ENCODE results near the gene TRA2B.

Gene TRA2B

DNA sequence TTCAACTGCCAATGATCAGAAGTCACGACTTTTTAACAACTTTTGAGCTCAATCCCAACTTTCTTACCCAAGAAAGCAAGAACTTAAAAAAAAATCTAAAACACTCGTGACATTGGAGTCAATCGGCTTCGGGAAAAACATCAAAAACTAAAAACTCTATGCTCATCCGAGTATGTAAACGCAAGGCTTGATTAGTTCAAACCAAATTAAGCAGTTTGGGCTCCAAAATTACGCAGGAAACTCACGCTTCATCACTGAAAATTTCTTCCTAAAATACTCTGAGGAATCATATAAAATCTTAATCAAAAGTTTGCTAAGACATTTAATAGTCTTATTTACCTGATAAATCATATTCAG lies 1.6 kb downstream of the TRA2B start:
- H3K27ac ChIP-seq (ENCODE audit: low read depth, low read length) = no peak overlapping the region
- H3K27me3 ChIP-seq (ENCODE audit: control insufficient read depth in 1 of 2, insufficient read depth in 2 of 2, low read length in 2 of 2) = no peaks in the 10 kb centered on the region
- H3K9ac ChIP-seq (ENCODE audit: low read depth in 1 of 2, low read length in 2 of 2) = peak overlapping the region; percentile 98 to 100
- H3K4me3 ChIP-seq (ENCODE audit: low read depth in 1 of 2, low read length in 2 of 2) = peak overlapping the region; percentile 93 to 99
- no peaks in the 10 kb centered on the region for H3K9me3 ChIP-seq (ENCODE audit: control insufficient read depth in 1 of 2, low read length in 2 of 2)
- no peaks in the 10 kb centered on the region for H3K36me3 ChIP-seq (ENCODE audit: control insufficient read depth in 1 of 2, insufficient read depth in 2 of 2, low read length in 2 of 2)
- peaks cover 33 to 39% of the 10 kb centered on the region in 2 donors for H3K4me1 ChIP-seq (ENCODE audit: control insufficient read depth in 1 of 2, insufficient read depth in 2 of 2, low read length in 2 of 2)

DNA sequence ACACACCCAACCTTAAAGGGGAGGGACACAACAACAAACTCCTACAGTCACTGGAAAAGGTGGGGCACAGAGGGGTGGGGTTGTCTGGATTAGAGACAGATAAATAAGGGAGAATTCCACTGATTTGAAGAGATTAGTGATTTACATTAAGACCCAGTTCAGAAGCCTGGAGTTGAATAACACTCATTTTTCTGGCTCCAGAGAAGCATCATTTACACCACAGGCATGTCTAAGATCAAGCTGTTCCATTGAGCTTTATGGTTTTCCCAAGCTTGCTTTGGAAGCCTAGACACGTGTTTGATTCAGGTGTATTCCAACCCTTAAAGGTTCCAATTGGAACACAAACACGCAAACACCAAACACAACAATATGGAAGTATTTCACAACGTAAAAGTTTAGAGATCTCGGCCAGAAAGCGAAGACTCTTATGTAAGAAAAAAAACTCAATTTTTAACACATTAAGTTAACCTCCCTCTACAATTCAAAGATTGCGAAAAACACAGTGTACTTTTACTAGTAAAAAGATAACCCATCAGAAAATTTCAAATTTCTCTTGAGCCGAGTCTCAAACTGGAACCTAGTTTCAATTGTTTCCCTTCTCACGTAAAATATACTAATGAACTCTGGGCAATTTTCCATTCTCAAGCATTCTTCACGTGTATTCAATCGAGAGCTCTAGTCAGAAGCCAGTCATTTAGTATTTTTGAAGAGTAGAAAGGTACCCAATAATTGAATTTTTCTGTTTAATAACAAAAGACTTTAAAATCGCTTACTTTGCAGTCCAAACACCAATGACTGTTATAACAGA lies 2.1 kb downstream of the TRA2B start:
- Histone ChIP-seq H3K4me3 (ENCODE audit: low read depth in 1 of 2, low read length in 2 of 2) (peak overlapping the region; percentile 93 to 99), H3K27ac (ENCODE audit: low read depth, low read length) (no peak overlapping the region), H3K9ac (ENCODE audit: low read depth in 1 of 2, low read length in 2 of 2) (peak overlapping the region; percentile 98 to 100), H3K36me3 (ENCODE audit: control insufficient read depth in 1 of 2, insufficient read depth in 2 of 2, low read length in 2 of 2) (peaks cover 0 to 4% of the 10 kb centered on the region in 2 donors), H3K9me3 (ENCODE audit: control insufficient read depth in 1 of 2, low read length in 2 of 2) (no peaks in the 10 kb centered on the region), H3K4me1 (ENCODE audit: control insufficient read depth in 1 of 2, insufficient read depth in 2 of 2, low read length in 2 of 2) (peaks cover 38 to 45% of the 10 kb centered on the region in 2 donors), H3K27me3 (ENCODE audit: control insufficient read depth in 1 of 2, insufficient read depth in 2 of 2, low read length in 2 of 2) (no peaks in the 10 kb centered on the region)

DNA sequence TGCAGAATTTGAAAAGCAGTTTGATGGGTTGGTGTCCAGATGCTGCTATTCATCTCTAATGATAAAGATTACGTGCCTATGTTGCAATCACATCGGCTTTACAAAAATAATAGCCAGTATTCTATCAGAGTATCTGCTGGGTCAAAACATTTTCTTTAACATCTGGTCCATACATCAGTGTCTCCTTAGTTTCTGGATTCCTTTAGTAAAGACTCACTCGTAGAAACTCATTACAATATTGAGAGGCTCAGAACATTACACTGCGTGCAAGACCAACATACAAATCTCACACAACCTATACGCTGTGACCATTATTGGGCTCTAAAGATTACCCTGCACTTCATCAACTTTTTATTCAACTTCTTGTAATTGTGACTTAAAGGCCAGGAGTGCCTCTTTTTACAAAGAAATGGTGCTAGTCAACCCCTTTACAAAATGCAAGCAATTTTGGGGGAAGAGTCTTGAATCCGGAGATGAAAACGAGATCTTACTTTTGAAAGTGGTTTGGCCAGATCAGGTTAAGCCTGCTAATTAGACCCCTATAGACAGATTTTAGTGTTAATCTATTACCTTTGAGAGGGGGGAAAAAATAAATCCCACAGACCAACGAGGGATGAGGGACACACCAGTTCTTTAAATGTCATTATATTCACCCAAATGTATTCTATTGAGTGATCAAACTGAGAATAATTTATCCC lies 2.9 kb downstream of the TRA2B start:
- H3K9me3 ChIP-seq (ENCODE audit: control insufficient read depth in 1 of 2, low read length in 2 of 2) = no peaks in the 10 kb centered on the region
- peaks cover 46 to 52% of the 10 kb centered on the region in 2 donors for H3K4me1 ChIP-seq (ENCODE audit: control insufficient read depth in 1 of 2, insufficient read depth in 2 of 2, low read length in 2 of 2)
- H3K27ac ChIP-seq (ENCODE audit: low read depth, low read length) = no peak overlapping the region
- no peaks in the 10 kb centered on the region for H3K27me3 ChIP-seq (ENCODE audit: control insufficient read depth in 1 of 2, insufficient read depth in 2 of 2, low read length in 2 of 2)
- peak overlapping the region; percentile 7 to 50 for H3K9ac ChIP-seq (ENCODE audit: low read depth in 1 of 2, low read length in 2 of 2)
- H3K4me3 ChIP-seq (ENCODE audit: low read depth in 1 of 2, low read length in 2 of 2) = peak overlapping the region; percentile 93 to 99
- H3K36me3 ChIP-seq (ENCODE audit: control insufficient read depth in 1 of 2, insufficient read depth in 2 of 2, low read length in 2 of 2) = peaks cover 0 to 7% of the 10 kb centered on the region in 2 donors

DNA sequence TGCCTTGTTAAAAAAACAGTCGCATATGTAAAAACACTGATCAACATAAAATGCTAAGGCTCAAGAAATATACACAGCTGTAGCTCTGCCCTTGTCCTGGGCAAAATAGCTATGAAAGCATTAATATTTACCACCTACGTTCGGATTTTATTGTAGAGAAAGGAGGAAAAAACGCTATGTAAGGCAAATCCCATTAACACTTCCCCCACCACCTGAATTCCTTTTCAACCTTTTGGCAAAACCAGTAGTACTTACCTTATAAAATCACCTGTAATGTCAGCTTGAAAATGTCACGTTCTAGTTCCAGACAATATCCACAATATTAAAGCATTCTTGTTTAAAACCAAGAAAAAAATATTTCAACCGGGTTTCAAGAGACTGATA lies 3.6 kb downstream of the TRA2B start:
- H3K4me3 ChIP-seq (ENCODE audit: low read depth in 1 of 2, low read length in 2 of 2) = peak overlapping the region; percentile 93 to 99
- peaks cover 0 to 10% of the 10 kb centered on the region in 2 donors for H3K36me3 ChIP-seq (ENCODE audit: control insufficient read depth in 1 of 2, insufficient read depth in 2 of 2, low read length in 2 of 2)
- H3K27me3 ChIP-seq (ENCODE audit: control insufficient read depth in 1 of 2, insufficient read depth in 2 of 2, low read length in 2 of 2) = no peaks in the 10 kb centered on the region
- H3K4me1 ChIP-seq (ENCODE audit: control insufficient read depth in 1 of 2, insufficient read depth in 2 of 2, low read length in 2 of 2) = peaks cover 53 to 60% of the 10 kb centered on the region in 2 donors
- no peak overlapping the region for H3K27ac ChIP-seq (ENCODE audit: low read depth, low read length)
- H3K9ac ChIP-seq (ENCODE audit: low read depth in 1 of 2, low read length in 2 of 2) = peak overlapping the region in 1 of 2 donors; percentile 50
- no peaks in the 10 kb centered on the region for H3K9me3 ChIP-seq (ENCODE audit: control insufficient read depth in 1 of 2, low read length in 2 of 2)

DNA sequence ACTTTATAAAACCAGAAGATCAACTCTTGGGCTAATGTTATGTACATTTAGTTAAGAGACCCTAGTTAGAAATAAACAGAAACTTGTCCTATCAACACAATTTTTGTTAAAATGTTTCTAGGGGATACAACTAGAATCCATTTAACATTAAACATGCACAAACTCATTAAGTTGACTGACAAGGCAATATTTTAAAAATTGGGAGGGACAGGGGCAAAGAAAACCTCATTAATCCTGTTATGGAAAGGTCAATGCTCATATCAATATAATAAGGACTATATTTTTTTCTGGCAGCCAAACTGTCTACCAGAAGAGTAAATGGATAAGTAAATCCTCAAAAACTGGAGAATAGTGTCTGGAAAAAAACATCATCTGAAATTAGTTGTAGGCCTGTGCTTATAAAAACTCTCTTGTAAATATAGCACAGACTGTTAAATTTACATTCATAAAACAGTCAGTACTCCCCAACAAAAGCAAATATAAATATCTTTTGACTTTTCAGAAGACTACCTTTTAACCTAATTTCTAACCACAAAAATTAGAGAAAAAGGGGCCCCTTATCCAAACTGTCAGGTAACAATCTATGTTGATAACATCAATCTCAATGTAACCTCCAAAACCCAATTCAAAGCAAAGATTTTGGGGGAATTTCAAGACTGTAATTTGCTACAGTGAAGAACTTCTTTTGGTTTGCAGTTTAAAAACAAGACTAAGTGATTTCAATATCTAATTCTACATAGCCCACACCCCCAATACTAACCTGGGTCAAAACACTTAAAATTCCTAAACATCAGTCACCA lies 4.2 kb downstream of the TRA2B start:
- Histone ChIP-seq H3K9ac (ENCODE audit: low read depth in 1 of 2, low read length in 2 of 2) (peak overlapping the region in 1 of 2 donors; percentile 50), H3K27me3 (ENCODE audit: control insufficient read depth in 1 of 2, insufficient read depth in 2 of 2, low read length in 2 of 2) (no peaks in the 10 kb centered on the region), H3K27ac (ENCODE audit: low read depth, low read length) (no peak overlapping the region), H3K4me3 (ENCODE audit: low read depth in 1 of 2, low read length in 2 of 2) (peak overlapping the region; percentile 93 to 99), H3K4me1 (ENCODE audit: control insufficient read depth in 1 of 2, insufficient read depth in 2 of 2, low read length in 2 of 2) (peaks cover 59 to 66% of the 10 kb centered on the region in 2 donors), H3K9me3 (ENCODE audit: control insufficient read depth in 1 of 2, low read length in 2 of 2) (no peaks in the 10 kb centered on the region), H3K36me3 (ENCODE audit: control insufficient read depth in 1 of 2, insufficient read depth in 2 of 2, low read length in 2 of 2) (peaks cover 0 to 10% of the 10 kb centered on the region in 2 donors)

DNA sequence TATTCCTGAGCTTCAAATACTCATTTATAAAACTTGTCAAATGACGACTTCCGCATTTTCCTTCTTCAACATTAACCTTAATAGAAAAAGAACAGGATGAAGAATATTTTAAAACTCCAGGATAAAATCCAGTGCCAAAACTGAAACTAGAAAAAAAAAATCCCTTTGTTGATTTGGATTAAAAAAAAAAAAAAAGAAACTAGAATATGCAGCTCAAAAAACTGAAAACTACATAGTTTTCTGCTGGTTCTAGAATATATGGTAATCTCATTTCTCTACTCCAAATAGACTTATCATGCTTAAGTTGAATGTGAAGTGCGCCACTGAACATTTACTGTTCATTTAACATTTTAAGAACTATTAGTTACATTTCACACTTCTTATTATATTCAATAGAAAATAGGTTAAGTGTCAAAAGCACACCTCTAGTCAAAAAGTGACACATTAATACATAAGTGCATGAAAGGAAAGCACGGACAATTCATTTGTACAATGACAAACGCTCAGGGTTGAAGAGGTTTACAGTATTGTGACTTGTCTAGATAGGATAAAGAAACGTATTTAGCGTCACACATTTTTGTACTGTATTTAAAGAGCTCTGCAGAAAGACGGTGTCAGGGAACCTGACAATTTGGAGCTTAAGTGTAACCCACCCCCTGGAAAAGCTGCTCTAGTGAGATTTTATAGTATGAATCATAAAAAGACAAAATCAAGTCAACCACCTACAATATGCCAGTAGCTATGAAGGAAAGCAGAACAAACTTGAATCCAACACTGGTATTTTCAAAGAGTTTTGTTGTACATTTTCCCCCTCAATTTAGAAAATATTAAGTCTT lies 5.8 kb downstream of the TRA2B start:
- Histone ChIP-seq H3K9me3 (ENCODE audit: control insufficient read depth in 1 of 2, low read length in 2 of 2) (no peaks in the 10 kb centered on the region), H3K4me1 (ENCODE audit: control insufficient read depth in 1 of 2, insufficient read depth in 2 of 2, low read length in 2 of 2) (peaks cover 75 to 81% of the 10 kb centered on the region in 2 donors), H3K9ac (ENCODE audit: low read depth in 1 of 2, low read length in 2 of 2) (peak overlapping the region in 1 of 2 donors; percentile 37), H3K27me3 (ENCODE audit: control insufficient read depth in 1 of 2, insufficient read depth in 2 of 2, low read length in 2 of 2) (no peaks in the 10 kb centered on the region), H3K4me3 (ENCODE audit: low read depth in 1 of 2, low read length in 2 of 2) (peak overlapping the region; percentile 16 to 27), H3K36me3 (ENCODE audit: control insufficient read depth in 1 of 2, insufficient read depth in 2 of 2, low read length in 2 of 2) (peaks cover 0 to 10% of the 10 kb centered on the region in 2 donors), H3K27ac (ENCODE audit: low read depth, low read length) (no peak overlapping the region)

DNA sequence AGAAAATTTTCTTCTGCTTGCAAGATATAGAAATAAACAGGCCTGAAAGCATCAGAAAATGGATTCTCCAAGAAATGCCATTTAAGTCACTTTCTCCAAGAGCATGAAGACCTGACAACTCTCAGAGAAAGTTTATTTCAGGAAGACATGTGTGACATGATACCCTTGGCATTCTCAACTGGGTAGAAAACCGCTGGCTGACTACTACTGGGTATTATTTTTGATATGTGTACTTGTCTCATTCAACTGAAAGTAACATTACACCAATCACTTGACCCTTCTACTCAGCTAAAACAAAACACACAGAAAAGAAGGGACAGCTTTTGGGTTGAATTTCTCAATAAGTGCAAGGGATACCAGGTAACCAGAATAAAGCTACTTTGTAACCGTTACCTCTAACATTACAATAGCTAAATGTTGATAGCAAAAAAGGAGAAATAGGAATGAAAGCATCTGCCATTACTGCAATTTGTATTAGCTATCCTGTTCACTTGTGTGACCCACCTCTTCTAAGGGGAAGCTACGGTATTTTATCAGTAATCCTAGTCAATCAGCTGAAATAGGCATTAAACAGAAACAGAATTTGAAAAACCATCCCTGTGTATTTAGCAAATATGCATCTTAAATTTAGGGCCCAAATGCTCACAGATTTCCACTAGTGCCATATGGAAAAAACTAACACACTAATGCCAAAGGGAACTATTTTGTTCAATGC lies 7.3 kb downstream of the TRA2B start:
- Histone ChIP-seq H3K4me1 (ENCODE audit: control insufficient read depth in 1 of 2, insufficient read depth in 2 of 2, low read length in 2 of 2) (peaks cover 85 to 90% of the 10 kb centered on the region in 2 donors), H3K9ac (ENCODE audit: low read depth in 1 of 2, low read length in 2 of 2) (no peak overlapping the region), H3K9me3 (ENCODE audit: control insufficient read depth in 1 of 2, low read length in 2 of 2) (no peaks in the 10 kb centered on the region), H3K4me3 (ENCODE audit: low read depth in 1 of 2, low read length in 2 of 2) (peak overlapping the region in 1 of 2 donors; percentile 27), H3K27me3 (ENCODE audit: control insufficient read depth in 1 of 2, insufficient read depth in 2 of 2, low read length in 2 of 2) (no peaks in the 10 kb centered on the region), H3K36me3 (ENCODE audit: control insufficient read depth in 1 of 2, insufficient read depth in 2 of 2, low read length in 2 of 2) (peaks cover under 1 to 17% of the 10 kb centered on the region in 2 donors), H3K27ac (ENCODE audit: low read depth, low read length) (no peak overlapping the region)

DNA sequence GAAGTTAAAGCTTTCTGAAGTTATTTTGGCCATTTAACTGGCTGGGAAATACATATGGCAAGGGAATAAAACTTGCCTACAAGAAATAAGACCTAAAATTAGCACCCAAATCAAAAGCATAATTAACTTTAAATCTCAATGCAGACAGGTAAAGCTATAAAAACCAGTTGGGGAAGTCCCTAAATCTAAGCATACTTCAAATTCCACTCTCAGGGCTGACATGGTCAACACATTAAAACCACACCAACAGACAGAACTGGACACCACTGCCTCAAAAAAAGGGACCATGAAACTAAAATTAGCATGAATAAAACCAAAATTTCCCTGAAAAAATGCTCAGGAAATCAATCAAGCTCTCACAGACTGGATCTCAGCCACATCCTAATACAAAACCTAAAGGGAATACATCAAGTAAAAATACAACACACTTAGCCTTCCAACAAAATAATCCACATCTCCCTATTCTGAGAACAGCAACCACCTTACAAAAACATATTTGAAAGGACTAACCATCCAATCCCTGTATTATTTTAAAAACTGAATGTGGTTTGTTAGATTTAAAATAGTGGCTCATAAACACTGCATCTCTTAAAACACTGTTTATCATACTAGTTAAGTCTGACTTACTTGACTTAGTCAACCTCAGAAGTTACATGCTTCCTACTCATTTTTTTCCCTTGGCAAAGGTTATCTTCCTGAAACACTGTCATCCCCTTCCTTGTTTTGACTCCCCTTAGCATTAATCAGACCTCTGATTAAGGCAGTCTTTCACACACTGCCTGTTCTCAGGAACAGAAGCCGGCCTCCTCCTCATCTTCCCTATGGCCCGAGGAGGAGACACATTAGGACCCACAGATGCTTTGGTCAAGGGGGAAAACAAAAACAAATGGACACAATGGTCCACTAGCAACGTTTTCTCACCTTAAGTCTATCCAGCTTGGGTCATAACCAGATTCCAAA lies 8.3 kb downstream of the TRA2B start:
- Histone ChIP-seq H3K27ac (ENCODE audit: low read depth, low read length) (no peak overlapping the region), H3K9ac (ENCODE audit: low read depth in 1 of 2, low read length in 2 of 2) (no peak overlapping the region), H3K9me3 (ENCODE audit: control insufficient read depth in 1 of 2, low read length in 2 of 2) (no peaks in the 10 kb centered on the region), H3K36me3 (ENCODE audit: control insufficient read depth in 1 of 2, insufficient read depth in 2 of 2, low read length in 2 of 2) (peaks cover 11 to 28% of the 10 kb centered on the region in 2 donors), H3K4me1 (ENCODE audit: control insufficient read depth in 1 of 2, insufficient read depth in 2 of 2, low read length in 2 of 2) (peaks cover 80% of the 10 kb centered on the region in 2 donors), H3K4me3 (ENCODE audit: low read depth in 1 of 2, low read length in 2 of 2) (peak overlapping the region; percentile 10 to 33), H3K27me3 (ENCODE audit: control insufficient read depth in 1 of 2, insufficient read depth in 2 of 2, low read length in 2 of 2) (no peaks in the 10 kb centered on the region)
